Stomach smooth muscle (tissue), 2 donors: ENCODE data around the gene KRTAP10-2.

Experiments used
- H3K27ac ChIP-seq: one replicate; pipeline ENCODE4 v1.7.0; 2013; ENCODE audit warnings: mild to moderate bottlenecking, low read length, inconsistent platforms
- H3K27me3 ChIP-seq, 2 donors: one replicate each; pipeline ENCODE4 v1.7.0; 2013; ENCODE audit warnings: low read length in 2 of 2; ENCODE audit not compliant: insufficient read depth in 2 of 2, control insufficient read depth in 1 of 2
- H3K36me3 ChIP-seq, 2 donors: one replicate each; pipeline ENCODE4 v1.7.0; 2013; ENCODE audit warnings: low read length in 2 of 2; ENCODE audit not compliant: control insufficient read depth in 2 of 2, insufficient read depth in 2 of 2
- H3K4me1 ChIP-seq: one replicate; pipeline ENCODE4 v1.7.0; 2013; ENCODE audit warnings: low read length; ENCODE audit not compliant: control insufficient read depth, insufficient read depth
- H3K4me3 ChIP-seq, 2 donors: one replicate each; pipeline ENCODE4 v1.7.0; 2013; ENCODE audit warnings: low read length in 2 of 2
- H3K9ac ChIP-seq, 2 donors: one replicate each; pipeline ENCODE4 v1.7.0; 2013; ENCODE audit warnings: low read length in 2 of 2, mild to moderate bottlenecking in 1 of 2
- H3K9me3 ChIP-seq, 2 donors: one replicate each; pipeline ENCODE4 v1.7.0; 2013; ENCODE audit warnings: low read length in 2 of 2; ENCODE audit not compliant: control insufficient read depth in 2 of 2
- donor health status: healthy.
- donor health status: Pancreatic carcinoma.

Gene KRTAP10-2

GRCh38 chr21:44529011-44529421 lies 22.3 kb downstream of the KRTAP10-2 start:
- no peaks in the 10 kb centered on the region for H3K4me1 ChIP-seq
- H3K4me3 ChIP-seq, result no peak overlapping the region
- H3K9me3 ChIP-seq, result no peaks in the 10 kb centered on the region
- H3K27ac ChIP-seq, result no peak overlapping the region
- peaks cover 0 to 5% of the 10 kb centered on the region in 2 donors for H3K27me3 ChIP-seq
- no peak overlapping the region for H3K9ac ChIP-seq
- no peaks in the 10 kb centered on the region for H3K36me3 ChIP-seq

GRCh38 chr21:44528634-44528995 lies 22.7 kb downstream of the KRTAP10-2 start:
- Histone ChIP-seq H3K27ac (no peak overlapping the region), H3K27me3 (peaks cover 0 to 5% of the 10 kb centered on the region in 2 donors), H3K36me3 (no peaks in the 10 kb centered on the region), H3K9me3 (no peaks in the 10 kb centered on the region), H3K4me3 (no peak overlapping the region), H3K4me1 (no peaks in the 10 kb centered on the region), H3K9ac (no peak overlapping the region)

DNA sequence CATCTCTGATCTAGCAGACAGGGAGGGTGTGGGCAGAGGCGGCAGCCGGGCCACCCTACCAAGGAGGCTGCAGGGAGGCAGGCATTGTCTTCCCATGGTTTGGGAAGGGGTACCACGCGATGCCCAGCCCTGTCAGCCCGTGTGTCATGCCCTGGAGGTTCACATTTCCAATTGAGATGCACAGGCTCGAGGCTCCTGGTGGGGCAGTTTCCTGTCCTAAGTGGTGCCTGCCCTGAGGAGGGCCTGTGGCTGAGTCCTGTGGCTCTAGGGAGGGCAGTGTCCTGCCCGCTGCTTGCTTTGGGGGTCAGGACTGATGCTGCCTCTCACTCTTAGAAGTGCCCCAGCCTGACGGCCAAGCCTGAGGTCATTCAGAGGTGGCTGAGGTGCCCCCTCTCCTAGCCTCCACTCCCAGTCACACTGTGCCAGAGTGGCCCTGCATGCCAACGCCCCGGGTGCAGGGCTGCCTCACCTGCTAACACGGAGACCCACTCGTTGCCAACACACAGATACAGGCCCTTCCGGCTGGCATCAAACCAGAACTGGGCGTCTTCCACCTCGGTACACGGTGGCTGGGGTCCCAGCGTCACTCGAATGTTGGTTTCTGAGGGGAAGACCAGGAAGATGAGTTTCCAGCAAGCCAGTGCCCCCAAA lies 23.2 kb downstream of the KRTAP10-2 start:
- H3K27ac ChIP-seq, result no peak overlapping the region
- no peak overlapping the region for H3K9ac ChIP-seq
- peaks cover 0 to 7% of the 10 kb centered on the region in 2 donors for H3K27me3 ChIP-seq
- H3K36me3 ChIP-seq, result no peaks in the 10 kb centered on the region
- H3K9me3 ChIP-seq, result no peaks in the 10 kb centered on the region
- no peaks in the 10 kb centered on the region for H3K4me1 ChIP-seq
- no peak overlapping the region for H3K4me3 ChIP-seq

GRCh38 chr21:44527156-44527982 lies 23.9 kb downstream of the KRTAP10-2 start:
- H3K27ac ChIP-seq, result no peak overlapping the region
- no peak overlapping the region for H3K4me3 ChIP-seq
- H3K9me3 ChIP-seq, result no peaks in the 10 kb centered on the region
- no peaks in the 10 kb centered on the region for H3K36me3 ChIP-seq
- no peak overlapping the region for H3K9ac ChIP-seq
- H3K4me1 ChIP-seq, result no peaks in the 10 kb centered on the region
- peaks cover 0 to 7% of the 10 kb centered on the region in 2 donors for H3K27me3 ChIP-seq

DNA sequence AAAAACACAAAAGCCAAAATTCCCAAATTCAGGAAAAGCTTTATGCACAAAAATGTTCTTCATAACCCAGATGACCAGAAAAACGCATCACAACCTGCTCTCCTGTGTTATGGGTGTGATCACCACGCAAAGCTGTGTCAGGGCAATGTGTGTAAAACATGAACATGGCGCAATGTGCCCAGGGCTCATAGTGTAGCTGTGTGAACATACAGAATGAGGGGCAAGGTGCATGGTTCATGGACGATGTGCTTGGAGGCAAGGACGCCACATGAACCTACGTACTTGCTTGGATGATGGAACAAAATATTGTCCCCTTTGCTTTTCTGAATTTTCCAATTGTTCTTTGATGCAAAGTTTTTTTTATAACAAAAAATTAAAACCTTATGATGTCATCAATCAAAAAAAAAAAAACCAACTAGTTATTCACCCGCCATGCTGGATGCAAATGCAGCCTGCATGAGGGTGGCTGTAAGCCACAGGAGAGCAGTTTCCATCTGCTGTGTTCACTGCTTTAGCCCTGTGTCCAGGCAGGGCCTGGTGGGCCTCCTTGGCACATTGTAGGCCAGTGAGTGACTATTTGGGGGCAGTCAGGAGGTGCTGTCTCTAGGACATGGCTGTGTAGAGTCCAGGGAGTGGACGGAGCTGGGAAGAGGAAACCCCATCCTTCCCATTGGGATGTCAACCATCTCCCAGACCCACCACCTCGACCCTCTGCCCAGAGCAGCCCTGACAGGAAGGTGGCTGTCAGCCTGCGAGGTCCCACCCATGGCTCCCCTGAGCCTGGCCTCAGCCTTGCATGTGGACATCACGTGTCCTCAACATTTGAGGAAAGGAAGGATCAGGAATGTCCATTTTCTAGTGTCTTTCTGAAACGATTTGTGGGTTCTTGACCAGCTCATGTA lies 25.0 kb downstream of the KRTAP10-2 start:
- Histone ChIP-seq H3K27ac (no peak overlapping the region), H3K27me3 (peaks cover 0 to 5% of the 10 kb centered on the region in 2 donors), H3K4me3 (no peak overlapping the region), H3K9ac (no peak overlapping the region), H3K4me1 (no peaks in the 10 kb centered on the region), H3K9me3 (no peaks in the 10 kb centered on the region), H3K36me3 (no peaks in the 10 kb centered on the region)

DNA sequence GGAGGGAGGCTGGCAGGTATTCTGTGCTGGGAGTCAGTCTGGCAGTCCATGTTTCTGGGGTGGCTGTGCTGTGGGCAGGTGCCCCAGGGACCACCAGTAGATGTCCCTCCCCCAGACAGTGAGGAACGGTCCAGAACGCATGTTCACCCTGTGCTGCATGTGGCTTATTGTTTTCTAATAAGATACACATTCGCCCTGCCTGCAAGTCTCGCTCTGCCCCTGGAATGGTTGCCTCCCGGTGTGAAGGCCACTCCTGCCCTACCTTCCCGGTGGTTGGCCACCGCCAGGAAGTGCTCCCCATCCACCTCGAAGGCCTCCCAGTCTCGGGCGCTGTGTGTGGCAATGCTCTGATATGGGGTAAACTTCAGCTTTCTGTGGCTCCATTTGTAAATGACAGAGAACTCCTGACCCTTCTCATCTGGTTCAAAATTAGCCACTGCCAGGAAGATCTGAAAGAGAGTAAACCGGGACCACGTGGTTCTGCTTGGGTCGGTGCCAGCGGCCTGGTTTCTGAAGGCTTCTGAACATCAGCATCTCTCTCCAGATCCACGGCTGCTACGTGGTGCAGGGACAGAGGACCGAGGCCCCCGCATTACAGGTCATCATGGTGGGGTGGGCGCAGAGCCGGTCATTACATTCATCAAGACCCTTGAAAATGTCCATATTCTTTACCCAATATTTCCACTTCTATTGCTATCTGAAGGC lies 25.8 kb downstream of the KRTAP10-2 start:
- Histone ChIP-seq H3K36me3 (no peaks in the 10 kb centered on the region), H3K4me3 (no peak overlapping the region), H3K27me3 (peaks cover 0 to 5% of the 10 kb centered on the region in 2 donors), H3K27ac (no peak overlapping the region), H3K9ac (no peak overlapping the region), H3K4me1 (no peaks in the 10 kb centered on the region), H3K9me3 (no peaks in the 10 kb centered on the region)

GRCh38 chr21:44524414-44525371 lies 26.6 kb downstream of the KRTAP10-2 start:
- H3K27ac ChIP-seq, result no peak overlapping the region
- no peak overlapping the region for H3K9ac ChIP-seq
- H3K27me3 ChIP-seq, result peaks cover 0 to 5% of the 10 kb centered on the region in 2 donors
- H3K36me3 ChIP-seq, result no peaks in the 10 kb centered on the region
- no peaks in the 10 kb centered on the region for H3K9me3 ChIP-seq
- H3K4me1 ChIP-seq, result no peaks in the 10 kb centered on the region
- no peak overlapping the region for H3K4me3 ChIP-seq

GRCh38 chr21:44523567-44524413 lies 27.5 kb downstream of the KRTAP10-2 start:
- Histone ChIP-seq H3K9me3 (no peaks in the 10 kb centered on the region), H3K9ac (no peak overlapping the region), H3K36me3 (no peaks in the 10 kb centered on the region), H3K4me1 (no peaks in the 10 kb centered on the region), H3K4me3 (no peak overlapping the region), H3K27ac (no peak overlapping the region), H3K27me3 (peaks cover 0 to 5% of the 10 kb centered on the region in 2 donors)

GRCh38 chr21:44522753-44523204 lies 28.5 kb downstream of the KRTAP10-2 start:
- Histone ChIP-seq H3K36me3 (no peaks in the 10 kb centered on the region), H3K9ac (no peak overlapping the region), H3K9me3 (no peaks in the 10 kb centered on the region), H3K27ac (no peak overlapping the region), H3K4me1 (no peaks in the 10 kb centered on the region), H3K4me3 (no peak overlapping the region), H3K27me3 (peaks cover 0 to 5% of the 10 kb centered on the region in 2 donors)
